Measurements from ENCODE around the gene LRIT1. TPM values are rescaled to one million over a fixed set of nuclear protein-coding genes. Genes with fewer than 3 reads are reported as not detected.

Gene LRIT1
- total and polyA plus RNA-seq, 2 experiments from 2014 or later, result not detected

DNA sequence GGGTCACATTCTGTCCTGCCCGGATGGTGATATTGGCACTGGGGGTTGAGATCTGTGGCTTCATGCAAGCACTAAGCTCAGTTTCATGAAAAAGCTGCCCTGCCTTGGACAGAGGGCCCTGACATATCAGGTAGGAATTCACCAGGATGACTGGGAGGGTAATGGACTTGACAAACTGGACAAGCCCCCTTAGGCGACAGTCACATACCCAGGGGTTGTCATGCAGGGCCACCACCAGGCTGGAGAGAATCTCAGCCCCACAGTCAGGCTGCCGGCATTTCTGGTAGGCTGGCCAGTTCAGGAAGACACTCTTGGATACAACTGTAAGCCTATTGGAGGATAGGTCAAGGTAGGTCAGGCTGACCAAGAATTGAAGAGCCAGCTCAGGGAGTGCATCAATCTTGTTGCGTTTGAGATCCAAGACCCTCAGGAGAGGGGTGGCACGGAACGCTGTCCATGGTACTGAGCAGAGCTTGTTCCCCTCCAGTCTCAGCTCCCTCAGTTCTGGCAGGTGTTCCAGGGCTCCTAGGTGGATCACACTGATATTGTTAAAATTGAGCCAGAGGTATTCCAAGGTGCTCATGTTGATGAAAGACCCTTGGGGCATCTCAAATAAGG lies 16.8 kb downstream of the LRIT1 start:
- H4K20me1 ChIP-seq (ENCODE audit: insufficient read depth), result no peaks in the 10 kb centered on the region
- 20 to 21% methylated on average over 6 of the region's 6 CpGs for WGBS, 2 experiments (ENCODE audit: low coverage in 1 of 2, low lambda C conversion rate in 2 of 2, missing lambda C conversion rate in 2 of 2)
- H3K36me3 ChIP-seq (ENCODE audit: low read depth), result no peaks in the 10 kb centered on the region
- H3K27ac ChIP-seq, result no peak overlapping the region
- no peak overlapping the region for H2AFZ ChIP-seq
- H3K27me3 ChIP-seq (replicated peaks; ENCODE audit: insufficient read depth), result no peaks in the 10 kb centered on the region
- H3K9me2 ChIP-seq (ENCODE audit: insufficient read depth), result no peaks in the 10 kb centered on the region
- TF ChIP-seq EZH2 (IDR thresholded peaks at IDR 0.05; ENCODE audit: insufficient read depth, poor library complexity, severe bottlenecking), result no peak
- no peak for TF ChIP-seq EZH2phosphoT487 (IDR thresholded peaks at IDR 0.05; ENCODE audit: insufficient read depth, low read depth)
- no peaks in the 10 kb centered on the region for H3K9me3 ChIP-seq (ENCODE audit: low read depth)
- H3K4me1 ChIP-seq (ENCODE audit: insufficient read depth), result no peaks in the 10 kb centered on the region
- H3K4me2 ChIP-seq (ENCODE audit: unreplicated experiment), result no peak overlapping the region
- in situ Hi-C loops (cut with MboI), result no loop called here
- H3K9ac ChIP-seq, result no peak overlapping the region
- no peak for DNase-seq
- H3F3A ChIP-seq (ENCODE audit: insufficient read depth), result no peaks in the 10 kb centered on the region
- no peak overlapping the region for H3K4me3 ChIP-seq
- H3K79me2 ChIP-seq (ENCODE audit: insufficient read depth), result no peaks in the 10 kb centered on the region

DNA sequence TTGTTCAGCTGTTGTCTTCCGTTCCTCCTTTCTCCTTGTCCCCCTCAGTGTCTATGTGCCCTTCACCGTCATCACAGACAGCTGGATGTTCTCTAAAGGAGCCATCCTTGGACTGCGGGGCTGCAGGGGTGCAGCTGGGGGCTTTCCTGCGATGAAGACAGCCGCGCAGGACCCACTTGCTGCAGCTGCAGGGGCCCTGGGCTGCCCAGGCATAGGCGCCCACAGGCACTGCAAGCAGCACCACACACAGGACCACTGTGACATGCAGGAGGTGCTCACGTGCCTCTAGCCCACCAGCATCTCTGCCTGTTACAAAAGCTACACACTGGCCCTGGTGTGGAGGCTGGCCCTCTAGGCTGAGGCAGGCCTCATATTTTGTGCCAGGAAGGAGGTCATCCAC lies 19.4 kb downstream of the LRIT1 start:
- no peaks in the 10 kb centered on the region for H3K9me2 ChIP-seq (ENCODE audit: insufficient read depth)
- H3K36me3 ChIP-seq (ENCODE audit: low read depth), result no peaks in the 10 kb centered on the region
- H3K4me2 ChIP-seq (ENCODE audit: unreplicated experiment), result no peak overlapping the region
- H4K20me1 ChIP-seq (ENCODE audit: insufficient read depth), result no peaks in the 10 kb centered on the region
- H3K27me3 ChIP-seq (replicated peaks; ENCODE audit: insufficient read depth), result no peaks in the 10 kb centered on the region
- no peaks in the 10 kb centered on the region for H3K9me3 ChIP-seq (ENCODE audit: low read depth)
- no peak overlapping the region for H3K27ac ChIP-seq
- no peak for TF ChIP-seq EZH2 (IDR thresholded peaks at IDR 0.05; ENCODE audit: insufficient read depth, poor library complexity, severe bottlenecking)
- TF ChIP-seq EZH2phosphoT487 (IDR thresholded peaks at IDR 0.05; ENCODE audit: insufficient read depth, low read depth), result no peak
- in situ Hi-C loops (cut with MboI), result no loop called here
- H3K79me2 ChIP-seq (ENCODE audit: insufficient read depth), result no peaks in the 10 kb centered on the region
- no peak for DNase-seq
- H3K9ac ChIP-seq, result no peak overlapping the region
- no peak overlapping the region for H3K4me3 ChIP-seq
- WGBS, 2 experiments (ENCODE audit: low coverage in 1 of 2, low lambda C conversion rate in 2 of 2, missing lambda C conversion rate in 2 of 2), result 33 to 48% methylated on average over 7 to 8 of the region's 8 CpGs
- H3F3A ChIP-seq (ENCODE audit: insufficient read depth), result no peaks in the 10 kb centered on the region
- H3K4me1 ChIP-seq (ENCODE audit: insufficient read depth), result no peaks in the 10 kb centered on the region
- no peak overlapping the region for H2AFZ ChIP-seq

GRCh38 chr10:84217746-84218145 lies 23.6 kb downstream of the LRIT1 start:
- Histone ChIP-seq H3K27ac (no peak overlapping the region), H3K4me3 (no peak overlapping the region), H3K4me2 (ENCODE audit: unreplicated experiment) (no peak overlapping the region), H2AFZ (no peak overlapping the region), H3K9me3 (ENCODE audit: low read depth) (no peaks in the 10 kb centered on the region), H3F3A (ENCODE audit: insufficient read depth) (no peaks in the 10 kb centered on the region), H3K9me2 (ENCODE audit: insufficient read depth) (no peaks in the 10 kb centered on the region), H4K20me1 (ENCODE audit: insufficient read depth) (no peaks in the 10 kb centered on the region), H3K9ac (no peak overlapping the region), H3K79me2 (ENCODE audit: insufficient read depth) (no peaks in the 10 kb centered on the region), H3K36me3 (ENCODE audit: low read depth) (no peaks in the 10 kb centered on the region), H3K4me1 (ENCODE audit: insufficient read depth) (no peaks in the 10 kb centered on the region), H3K27me3 (replicated peaks; ENCODE audit: insufficient read depth) (no peaks in the 10 kb centered on the region)
- DNase-seq, result no peak
- TF ChIP-seq EZH2 (IDR thresholded peaks at IDR 0.05; ENCODE audit: insufficient read depth, poor library complexity, severe bottlenecking), result no peak
- TF ChIP-seq EZH2phosphoT487 (IDR thresholded peaks at IDR 0.05; ENCODE audit: insufficient read depth, low read depth), result no peak
- 45 to 46% methylated on average over 4 of the region's 4 CpGs for WGBS, 2 experiments (ENCODE audit: low coverage in 1 of 2, low lambda C conversion rate in 2 of 2, missing lambda C conversion rate in 2 of 2)
- in situ Hi-C loops (cut with MboI), result no loop called here

- Histone ChIP-seq H3F3A (ENCODE audit: insufficient read depth) (no peaks in the 10 kb centered on the region), H3K9ac (no peak overlapping the region), H3K4me1 (ENCODE audit: insufficient read depth) (no peaks in the 10 kb centered on the region), H3K4me3 (no peak overlapping the region), H3K9me2 (ENCODE audit: insufficient read depth) (no peaks in the 10 kb centered on the region), H3K79me2 (ENCODE audit: insufficient read depth) (no peaks in the 10 kb centered on the region), H3K9me3 (ENCODE audit: low read depth) (no peaks in the 10 kb centered on the region), H2AFZ (no peak overlapping the region), H4K20me1 (ENCODE audit: insufficient read depth) (no peaks in the 10 kb centered on the region), H3K27me3 (replicated peaks; ENCODE audit: insufficient read depth) (no peaks in the 10 kb centered on the region), H3K4me2 (ENCODE audit: unreplicated experiment) (no peak overlapping the region), H3K36me3 (ENCODE audit: low read depth) (no peaks in the 10 kb centered on the region), H3K27ac (no peak overlapping the region)
- in situ Hi-C loops (cut with MboI), result no loop called here
- DNase-seq, result no peak
- 25 to 26% methylated on average over 9 of the region's 9 CpGs for WGBS, 2 experiments (ENCODE audit: low coverage in 1 of 2, low lambda C conversion rate in 2 of 2, missing lambda C conversion rate in 2 of 2)
- TF ChIP-seq EZH2 (IDR thresholded peaks at IDR 0.05; ENCODE audit: insufficient read depth, poor library complexity, severe bottlenecking) (no peak), EZH2phosphoT487 (IDR thresholded peaks at IDR 0.05; ENCODE audit: insufficient read depth, low read depth) (no peak)
Measured at GRCh38 chr10:84216834-84217233, 24.5 kb downstream of the LRIT1 start.

All from GM23248 (cell line).